ENCODE data around the gene PPP2CA. TPM values are rescaled to one million over a fixed set of nuclear protein-coding genes. Genes with fewer than 3 reads are reported as not detected.

The PPP2CA gene
- total and polyA plus RNA-seq, 2 of the 13 experiments (the other 11 are each of a cell fraction or from before 2014, with no cell fraction given), result 82.4 to 171 TPM

DNA sequence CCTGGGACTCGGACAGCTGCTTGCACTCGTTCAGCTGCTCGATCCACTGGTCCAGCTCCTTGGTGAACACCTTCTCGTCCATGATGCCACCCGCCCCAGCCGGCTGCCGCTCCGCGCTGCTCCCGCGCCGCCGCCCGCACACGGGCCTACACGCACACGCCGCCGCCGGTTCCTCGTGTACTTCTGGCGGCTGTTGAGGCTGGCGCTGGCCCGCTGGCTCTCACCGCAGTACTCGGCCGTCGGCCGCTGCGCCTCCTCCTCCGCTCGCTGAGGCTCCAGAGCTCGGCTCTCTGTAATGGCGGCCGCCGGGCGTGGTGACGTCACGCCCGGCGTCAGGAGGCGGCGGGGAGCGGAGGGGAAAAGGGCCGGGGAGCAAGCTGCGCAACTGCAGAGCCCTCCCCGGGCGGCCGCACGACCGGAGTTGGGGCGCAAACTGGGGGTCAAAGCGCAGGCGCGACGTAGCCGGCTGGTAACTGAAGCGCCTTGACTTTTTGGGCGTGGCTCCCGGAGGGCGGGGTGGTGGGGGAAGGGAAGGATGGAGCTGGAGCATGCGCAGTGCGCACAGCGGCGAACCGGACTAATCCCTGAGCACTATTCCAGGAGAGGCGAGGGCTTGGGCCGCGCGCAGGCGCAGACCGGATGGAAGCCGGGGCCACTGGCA, at the start of gene PPP2CA (continued):
- TF ChIP-seq, protein P1, sequence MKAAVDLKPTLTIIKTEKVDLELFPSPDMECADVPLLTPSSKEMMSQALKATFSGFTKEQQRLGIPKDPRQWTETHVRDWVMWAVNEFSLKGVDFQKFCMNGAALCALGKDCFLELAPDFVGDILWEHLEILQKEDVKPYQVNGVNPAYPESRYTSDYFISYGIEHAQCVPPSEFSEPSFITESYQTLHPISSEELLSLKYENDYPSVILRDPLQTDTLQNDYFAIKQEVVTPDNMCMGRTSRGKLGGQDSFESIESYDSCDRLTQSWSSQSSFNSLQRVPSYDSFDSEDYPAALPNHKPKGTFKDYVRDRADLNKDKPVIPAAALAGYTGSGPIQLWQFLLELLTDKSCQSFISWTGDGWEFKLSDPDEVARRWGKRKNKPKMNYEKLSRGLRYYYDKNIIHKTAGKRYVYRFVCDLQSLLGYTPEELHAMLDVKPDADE (CRISPR knock-in tag; IDR thresholded peaks at IDR 0.05), result no peak
- TF ChIP-seq, protein P2, sequence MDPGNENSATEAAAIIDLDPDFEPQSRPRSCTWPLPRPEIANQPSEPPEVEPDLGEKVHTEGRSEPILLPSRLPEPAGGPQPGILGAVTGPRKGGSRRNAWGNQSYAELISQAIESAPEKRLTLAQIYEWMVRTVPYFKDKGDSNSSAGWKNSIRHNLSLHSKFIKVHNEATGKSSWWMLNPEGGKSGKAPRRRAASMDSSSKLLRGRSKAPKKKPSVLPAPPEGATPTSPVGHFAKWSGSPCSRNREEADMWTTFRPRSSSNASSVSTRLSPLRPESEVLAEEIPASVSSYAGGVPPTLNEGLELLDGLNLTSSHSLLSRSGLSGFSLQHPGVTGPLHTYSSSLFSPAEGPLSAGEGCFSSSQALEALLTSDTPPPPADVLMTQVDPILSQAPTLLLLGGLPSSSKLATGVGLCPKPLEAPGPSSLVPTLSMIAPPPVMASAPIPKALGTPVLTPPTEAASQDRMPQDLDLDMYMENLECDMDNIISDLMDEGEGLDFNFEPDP (CRISPR knock-in tag; conservative IDR thresholded peaks at IDR 0.05), result no peak
- TF ChIP-seq, protein P3, sequence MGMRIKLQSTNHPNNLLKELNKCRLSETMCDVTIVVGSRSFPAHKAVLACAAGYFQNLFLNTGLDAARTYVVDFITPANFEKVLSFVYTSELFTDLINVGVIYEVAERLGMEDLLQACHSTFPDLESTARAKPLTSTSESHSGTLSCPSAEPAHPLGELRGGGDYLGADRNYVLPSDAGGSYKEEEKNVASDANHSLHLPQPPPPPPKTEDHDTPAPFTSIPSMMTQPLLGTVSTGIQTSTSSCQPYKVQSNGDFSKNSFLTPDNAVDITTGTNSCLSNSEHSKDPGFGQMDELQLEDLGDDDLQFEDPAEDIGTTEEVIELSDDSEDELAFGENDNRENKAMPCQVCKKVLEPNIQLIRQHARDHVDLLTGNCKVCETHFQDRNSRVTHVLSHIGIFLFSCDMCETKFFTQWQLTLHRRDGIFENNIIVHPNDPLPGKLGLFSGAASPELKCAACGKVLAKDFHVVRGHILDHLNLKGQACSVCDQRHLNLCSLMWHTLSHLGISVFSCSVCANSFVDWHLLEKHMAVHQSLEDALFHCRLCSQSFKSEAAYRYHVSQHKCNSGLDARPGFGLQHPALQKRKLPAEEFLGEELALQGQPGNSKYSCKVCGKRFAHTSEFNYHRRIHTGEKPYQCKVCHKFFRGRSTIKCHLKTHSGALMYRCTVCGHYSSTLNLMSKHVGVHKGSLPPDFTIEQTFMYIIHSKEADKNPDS (CRISPR knock-in tag; IDR thresholded peaks at IDR 0.05), result 0 out of 2 replicates have a peak, but pooled peaks have one; percentile 65
- TF ChIP-seq ZNF232 (CRISPR knock-in tag; IDR thresholded peaks at IDR 0.05; ENCODE audit: borderline replicate concordance), result 0 out of 2 replicates have a peak, but pooled peaks have one; percentile 15
- TF ChIP-seq REPIN1 (CRISPR knock-in tag; IDR thresholded peaks at IDR 0.05; ENCODE audit: borderline replicate concordance, low read depth), result no peak; the same call in none of the 2 replicates
- TF ChIP-seq, protein P4, sequence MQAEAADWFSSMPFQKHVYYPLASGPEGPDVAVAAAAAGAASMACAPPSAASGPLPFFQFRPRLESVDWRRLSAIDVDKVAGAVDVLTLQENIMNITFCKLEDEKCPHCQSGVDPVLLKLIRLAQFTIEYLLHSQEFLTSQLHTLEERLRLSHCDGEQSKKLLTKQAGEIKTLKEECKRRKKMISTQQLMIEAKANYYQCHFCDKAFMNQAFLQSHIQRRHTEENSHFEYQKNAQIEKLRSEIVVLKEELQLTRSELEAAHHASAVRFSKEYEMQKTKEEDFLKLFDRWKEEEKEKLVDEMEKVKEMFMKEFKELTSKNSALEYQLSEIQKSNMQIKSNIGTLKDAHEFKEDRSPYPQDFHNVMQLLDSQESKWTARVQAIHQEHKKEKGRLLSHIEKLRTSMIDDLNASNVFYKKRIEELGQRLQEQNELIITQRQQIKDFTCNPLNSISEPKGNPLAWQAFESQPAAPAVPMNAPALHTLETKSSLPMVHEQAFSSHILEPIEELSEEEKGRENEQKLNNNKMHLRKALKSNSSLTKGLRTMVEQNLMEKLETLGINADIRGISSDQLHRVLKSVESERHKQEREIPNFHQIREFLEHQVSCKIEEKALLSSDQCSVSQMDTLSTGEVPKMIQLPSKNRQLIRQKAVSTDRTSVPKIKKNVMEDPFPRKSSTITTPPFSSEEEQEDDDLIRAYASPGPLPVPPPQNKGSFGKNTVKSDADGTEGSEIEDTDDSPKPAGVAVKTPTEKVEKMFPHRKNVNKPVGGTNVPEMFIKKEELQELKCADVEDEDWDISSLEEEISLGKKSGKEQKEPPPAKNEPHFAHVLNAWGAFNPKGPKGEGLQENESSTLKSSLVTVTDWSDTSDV (CRISPR knock-in tag; IDR thresholded peaks at IDR 0.05), result no peak; the same call in 1 of the 2 replicates
- TF ChIP-seq ZNF629 (CRISPR knock-in tag; conservative IDR thresholded peaks at IDR 0.05), result no peak
- peak; percentile 96 for TF ChIP-seq RBFOX2 (IDR thresholded peaks at IDR 0.05; ENCODE audit: low read depth, low read length)
- no peak for TF ChIP-seq ZFP41 (CRISPR knock-in tag; IDR thresholded peaks at IDR 0.05; ENCODE audit: borderline replicate concordance)
- no peak for TF ChIP-seq SIX1 (CRISPR knock-in tag; IDR thresholded peaks at IDR 0.05; ENCODE audit: borderline replicate concordance)
- no peak for TF ChIP-seq ZNF678 (CRISPR knock-in tag; IDR thresholded peaks at IDR 0.05)
- TF ChIP-seq, protein P5, sequence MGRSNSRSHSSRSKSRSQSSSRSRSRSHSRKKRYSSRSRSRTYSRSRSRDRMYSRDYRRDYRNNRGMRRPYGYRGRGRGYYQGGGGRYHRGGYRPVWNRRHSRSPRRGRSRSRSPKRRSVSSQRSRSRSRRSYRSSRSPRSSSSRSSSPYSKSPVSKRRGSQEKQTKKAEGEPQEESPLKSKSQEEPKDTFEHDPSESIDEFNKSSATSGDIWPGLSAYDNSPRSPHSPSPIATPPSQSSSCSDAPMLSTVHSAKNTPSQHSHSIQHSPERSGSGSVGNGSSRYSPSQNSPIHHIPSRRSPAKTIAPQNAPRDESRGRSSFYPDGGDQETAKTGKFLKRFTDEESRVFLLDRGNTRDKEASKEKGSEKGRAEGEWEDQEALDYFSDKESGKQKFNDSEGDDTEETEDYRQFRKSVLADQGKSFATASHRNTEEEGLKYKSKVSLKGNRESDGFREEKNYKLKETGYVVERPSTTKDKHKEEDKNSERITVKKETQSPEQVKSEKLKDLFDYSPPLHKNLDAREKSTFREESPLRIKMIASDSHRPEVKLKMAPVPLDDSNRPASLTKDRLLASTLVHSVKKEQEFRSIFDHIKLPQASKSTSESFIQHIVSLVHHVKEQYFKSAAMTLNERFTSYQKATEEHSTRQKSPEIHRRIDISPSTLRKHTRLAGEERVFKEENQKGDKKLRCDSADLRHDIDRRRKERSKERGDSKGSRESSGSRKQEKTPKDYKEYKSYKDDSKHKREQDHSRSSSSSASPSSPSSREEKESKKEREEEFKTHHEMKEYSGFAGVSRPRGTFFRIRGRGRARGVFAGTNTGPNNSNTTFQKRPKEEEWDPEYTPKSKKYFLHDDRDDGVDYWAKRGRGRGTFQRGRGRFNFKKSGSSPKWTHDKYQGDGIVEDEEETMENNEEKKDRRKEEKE (IDR thresholded peaks at IDR 0.05), result no peak
- no peak for TF ChIP-seq CHCHD3 (CRISPR knock-in tag; IDR thresholded peaks at IDR 0.05)
- no peak; the same call in 1 of the 2 replicates for TF ChIP-seq RXRA (CRISPR knock-in tag; IDR thresholded peaks at IDR 0.05)
- 0 out of 2 replicates have a peak, but pooled peaks have one; percentile 35 for TF ChIP-seq FOXA3 (CRISPR knock-in tag; IDR thresholded peaks at IDR 0.05)
- no peak for TF ChIP-seq ZNF652 (CRISPR knock-in tag; IDR thresholded peaks at IDR 0.05; ENCODE audit: borderline replicate concordance, low read depth)
- no peak for TF ChIP-seq ZNF260 (CRISPR knock-in tag; IDR thresholded peaks at IDR 0.05; ENCODE audit: borderline replicate concordance, low read depth)
- no peak for TF ChIP-seq PTBP1 (IDR thresholded peaks at IDR 0.05; ENCODE audit: low read depth, low read length, poor library complexity, severe bottlenecking)
- TF ChIP-seq HIVEP1 (CRISPR knock-in tag; IDR thresholded peaks at IDR 0.05), result no peak

Data from HepG2 (cell line).